Activated CD8-positive, alpha-beta memory T cell treated with anti-CD3 and anti-CD28 coated beads for 48 hours (primary cell): Measurements from ENCODE around the gene FBXL5.

ENCODE experiments used
- DNase-seq, 3 experiments: peaks; one replicate each; pipeline ENCODE4 v3.0.0-alpha.2; 2020; ENCODE audit warnings: low read depth in 2 of 3, low spot score in 2 of 3

Gene FBXL5

DNA sequence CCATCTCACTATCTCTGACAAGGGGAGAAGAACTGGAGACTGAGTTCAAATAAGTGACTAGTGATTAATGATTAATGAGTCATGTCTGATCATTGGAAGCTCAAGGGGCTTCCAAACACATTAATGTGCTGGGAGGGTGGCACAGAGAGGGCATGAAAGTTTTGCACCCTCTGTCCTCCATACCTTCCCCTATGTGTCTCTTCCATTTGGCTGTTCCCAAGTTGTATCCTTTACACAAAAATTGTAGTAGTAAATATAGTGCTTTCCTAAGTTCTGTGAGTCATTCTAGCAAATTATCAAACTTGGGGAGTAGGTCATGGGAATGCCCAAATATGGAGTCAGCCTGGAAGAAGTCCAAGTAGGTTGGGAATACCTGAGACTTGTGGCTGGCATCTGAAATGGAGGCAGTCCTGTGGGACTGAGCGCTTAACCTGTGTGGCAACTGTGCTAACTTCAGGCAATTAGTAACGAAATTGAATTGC lies 22.4 kb upstream of the FBXL5 start:
- DNase-seq = no peak

DNA sequence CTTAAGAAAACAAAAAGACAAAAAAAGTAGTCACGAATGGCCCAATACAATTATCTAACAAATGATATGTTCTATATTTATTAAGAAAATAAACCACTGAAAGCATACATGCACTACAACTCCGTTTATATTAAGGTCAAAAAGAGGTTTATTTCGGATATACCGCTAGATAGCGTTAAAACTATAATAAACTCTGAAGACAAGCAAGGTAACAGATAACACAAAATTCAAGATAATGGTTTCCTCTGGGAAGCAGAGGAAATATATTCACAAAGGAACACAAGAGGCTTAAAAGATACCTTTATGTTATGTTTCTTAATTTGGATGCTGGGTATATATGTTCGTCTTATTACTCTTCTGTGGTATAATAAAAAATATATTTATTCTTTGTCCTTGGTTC lies 21.7 kb upstream of the FBXL5 start:
- no peak for DNase-seq

DNA sequence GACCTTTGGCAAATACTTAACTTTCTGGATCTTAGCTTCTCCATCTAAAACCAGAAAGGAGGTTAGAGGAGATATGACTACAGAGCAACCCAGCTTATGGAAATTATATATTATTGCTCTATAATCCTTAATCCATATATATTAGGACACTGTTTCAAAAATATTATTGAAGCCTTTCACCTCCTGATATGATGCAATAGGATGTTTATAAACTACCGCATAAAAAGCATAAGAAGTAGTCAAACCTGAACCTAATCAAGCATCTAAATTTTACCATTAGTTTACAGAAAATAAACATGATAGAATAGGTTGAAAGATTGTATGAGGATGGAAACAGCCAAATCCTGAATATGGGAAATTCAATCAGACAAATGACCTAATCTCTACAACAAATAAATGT lies 20.9 kb upstream of the FBXL5 start:
- no peak for DNase-seq

DNA sequence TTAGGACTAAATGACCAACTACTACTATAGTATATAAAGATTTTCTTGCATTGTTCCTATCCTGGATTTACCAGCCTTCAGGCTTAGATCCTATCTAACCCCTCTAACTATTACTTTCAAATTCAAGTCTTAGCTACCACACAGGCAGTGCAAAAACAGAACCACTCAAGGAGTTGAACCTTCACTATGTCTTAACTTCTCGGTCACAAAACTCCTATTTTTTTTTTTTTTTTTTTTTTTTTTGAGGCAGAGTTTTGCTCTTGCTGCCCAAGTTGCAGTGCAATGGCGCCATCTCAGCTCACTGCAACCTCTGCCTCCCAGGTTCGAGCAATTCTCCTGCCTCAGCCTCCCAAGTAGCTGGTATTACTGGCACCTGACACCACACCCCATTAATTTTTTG lies 20.2 kb upstream of the FBXL5 start:
- DNase-seq = no peak

DNA sequence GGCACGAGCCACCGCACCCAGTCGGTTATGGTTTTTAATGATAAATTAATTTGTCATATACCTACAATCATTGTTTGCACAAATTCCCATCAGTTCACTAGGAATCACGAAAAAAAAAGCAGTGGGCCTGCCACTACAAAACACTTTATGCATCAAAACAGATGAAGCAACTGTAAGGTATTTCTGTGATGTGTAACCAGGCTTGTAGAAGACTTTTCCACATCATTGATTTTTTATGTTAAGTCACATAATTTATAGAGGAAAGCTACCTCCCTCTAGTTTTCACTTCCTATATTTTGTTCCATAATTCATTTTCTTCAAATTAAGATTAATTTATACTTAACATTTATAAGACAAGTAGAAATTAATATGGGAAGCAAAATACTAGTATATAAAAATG lies 19.8 kb upstream of the FBXL5 start:
- DNase-seq = no peak

DNA sequence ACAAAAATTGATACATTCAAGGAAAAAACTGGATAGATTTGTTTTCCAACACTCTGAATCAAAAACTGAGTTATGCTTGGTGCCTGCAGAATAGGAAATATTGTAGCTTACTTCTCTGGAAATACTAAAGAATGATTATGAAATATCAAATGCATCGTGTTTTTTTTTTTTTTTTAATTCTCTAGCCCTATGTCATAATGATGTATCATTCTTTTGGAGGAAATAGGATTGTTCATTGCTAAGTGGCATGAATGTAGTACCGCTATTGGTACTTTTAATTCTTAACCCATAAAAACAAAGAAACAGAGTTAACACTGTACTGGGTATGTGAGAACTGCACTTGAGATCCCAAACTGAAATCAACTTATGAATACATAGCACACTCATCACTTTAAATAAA lies 18.9 kb upstream of the FBXL5 start:
- DNase-seq = no peak

DNA sequence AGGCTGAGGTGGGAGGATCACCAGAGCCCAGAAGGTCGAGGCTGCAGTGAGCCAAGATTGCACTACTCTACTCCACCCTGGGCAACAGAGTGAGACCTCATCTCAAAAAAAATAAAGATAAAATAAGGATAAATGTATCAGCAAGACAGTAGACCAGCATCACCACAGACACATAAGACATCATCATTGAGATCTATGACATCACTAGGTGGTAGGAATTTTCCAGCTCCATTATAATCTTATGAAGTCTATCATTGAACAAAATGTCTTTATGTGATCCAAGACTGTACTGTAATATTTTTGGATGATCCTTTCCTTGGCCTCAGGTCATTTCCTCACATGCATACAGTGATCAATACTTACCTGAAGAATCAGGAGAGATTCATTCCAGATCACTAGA lies 18.2 kb upstream of the FBXL5 start:
- no peak for DNase-seq

DNA sequence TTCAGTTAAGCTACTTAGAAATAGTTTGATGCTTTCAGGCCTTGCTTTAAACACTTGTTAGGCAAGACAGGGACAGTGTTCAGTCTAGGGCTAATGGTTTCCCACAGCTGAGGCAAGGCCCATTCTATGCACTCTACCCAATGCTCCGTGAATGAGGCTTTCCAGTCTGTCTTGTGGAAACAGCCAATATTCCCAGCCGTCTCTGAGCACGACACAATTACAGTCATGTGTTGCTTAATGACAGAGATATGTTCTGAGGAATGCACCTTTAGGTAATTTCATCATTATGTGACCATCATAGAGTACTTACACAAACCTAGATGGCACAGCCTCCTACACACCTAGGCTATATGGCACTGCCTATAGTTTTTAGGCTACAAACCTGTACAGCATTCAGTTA lies 16.9 kb upstream of the FBXL5 start:
- DNase-seq = no peak

DNA sequence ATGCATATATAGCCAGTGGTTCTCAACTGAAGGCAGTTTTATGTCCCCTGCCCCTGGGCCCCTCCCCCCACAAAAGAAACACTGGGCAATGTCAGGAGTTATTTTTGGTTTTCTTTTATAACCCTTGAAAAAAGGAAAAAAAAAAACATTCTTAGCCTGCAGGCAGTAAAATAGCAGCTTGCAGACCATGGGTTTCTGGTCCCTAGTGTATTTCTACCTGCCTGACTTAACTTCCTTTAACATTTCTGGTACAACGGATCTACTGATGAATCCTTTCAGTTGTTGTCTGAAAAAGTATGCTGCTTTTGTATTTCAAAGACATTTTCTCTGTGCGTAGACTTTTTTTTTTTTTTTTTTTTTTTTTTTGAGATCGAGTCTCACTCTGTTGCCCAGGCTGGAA lies 15.4 kb upstream of the FBXL5 start:
- DNase-seq = no peak

DNA sequence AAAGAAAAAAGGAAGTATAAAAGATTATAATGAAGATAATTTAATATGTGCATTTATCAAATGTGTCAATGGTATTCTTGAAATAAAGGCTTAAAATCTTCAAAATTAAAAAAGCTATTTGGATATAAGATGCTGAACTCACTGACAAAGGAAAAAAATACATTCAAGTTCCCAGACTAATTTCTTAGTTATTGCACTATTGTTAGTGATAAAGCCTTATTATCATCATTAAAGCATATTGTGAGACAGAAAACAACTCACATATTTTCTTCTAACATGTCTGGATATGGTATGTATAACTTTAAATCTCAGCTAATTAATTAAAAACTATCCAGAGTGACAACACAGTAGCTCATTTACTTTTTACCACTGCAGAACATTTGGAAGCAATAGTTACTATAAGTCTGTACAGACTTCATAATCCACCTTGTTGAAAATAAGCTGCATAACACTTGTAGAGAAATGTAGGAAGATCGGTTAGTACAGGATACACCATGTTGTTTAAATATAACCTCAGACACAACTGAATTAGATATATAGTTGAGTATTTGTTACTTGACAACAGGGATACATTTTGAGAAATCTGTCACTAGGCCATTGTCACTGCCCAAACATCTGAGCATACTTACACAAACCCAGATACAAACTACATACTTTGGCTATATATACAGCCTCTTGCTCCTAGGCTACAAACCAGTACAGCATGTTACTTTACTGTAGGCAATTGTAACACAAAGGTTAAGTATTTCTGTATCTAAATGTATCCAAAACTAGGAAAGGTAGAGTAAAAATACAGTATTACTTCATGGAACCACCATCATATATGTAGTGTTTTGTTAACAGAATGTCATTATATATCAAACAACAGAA lies 13.6 kb upstream of the FBXL5 start:
- DNase-seq = no peak

DNA sequence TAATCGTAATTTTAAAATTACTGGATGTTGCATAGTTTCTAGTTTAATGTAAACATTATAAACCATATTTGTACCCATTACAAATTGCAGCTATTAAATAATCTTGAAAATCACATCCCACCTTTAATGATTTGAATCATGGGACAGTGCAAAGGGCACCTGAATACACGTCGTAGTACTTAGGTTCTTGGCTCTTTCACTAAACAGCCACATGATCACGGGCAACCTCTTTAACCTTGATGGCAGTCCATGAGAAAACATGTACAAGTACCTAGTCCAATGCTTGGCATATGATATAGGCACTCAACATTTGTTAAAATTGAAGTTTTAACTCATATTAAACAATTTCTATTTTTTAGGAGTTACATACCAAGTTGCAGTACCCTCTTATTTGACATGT lies 11.8 kb upstream of the FBXL5 start:
- no peak for DNase-seq

DNA sequence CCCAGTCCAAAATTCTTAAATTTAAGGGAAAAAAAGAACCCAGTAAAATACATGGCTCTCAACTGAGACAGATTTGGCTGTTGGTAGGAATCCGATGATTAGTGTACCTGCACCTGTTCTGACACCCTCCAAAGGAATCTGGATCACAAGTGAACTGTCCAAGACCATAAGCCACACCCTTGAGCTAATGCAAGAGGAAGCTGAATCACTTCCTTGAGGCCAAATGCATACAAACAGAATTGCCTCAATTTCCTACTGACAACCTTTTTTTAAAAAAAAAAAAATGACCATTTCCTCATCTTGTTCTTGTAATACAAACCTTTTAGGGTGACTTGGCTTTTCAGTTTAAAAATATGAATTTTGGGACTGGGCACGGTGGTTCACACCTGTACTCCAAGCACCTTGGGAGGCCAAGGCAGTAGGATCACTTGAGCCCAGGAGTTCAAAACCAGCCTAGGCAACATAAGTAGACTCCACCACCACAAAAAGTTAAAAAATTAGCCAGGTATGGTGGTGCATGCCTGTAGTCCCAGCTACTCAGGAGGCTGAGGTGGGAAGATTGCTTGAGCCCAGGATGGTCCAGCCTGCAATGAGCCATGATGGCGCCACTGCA lies 10.7 kb upstream of the FBXL5 start:
- no peak for DNase-seq

DNA sequence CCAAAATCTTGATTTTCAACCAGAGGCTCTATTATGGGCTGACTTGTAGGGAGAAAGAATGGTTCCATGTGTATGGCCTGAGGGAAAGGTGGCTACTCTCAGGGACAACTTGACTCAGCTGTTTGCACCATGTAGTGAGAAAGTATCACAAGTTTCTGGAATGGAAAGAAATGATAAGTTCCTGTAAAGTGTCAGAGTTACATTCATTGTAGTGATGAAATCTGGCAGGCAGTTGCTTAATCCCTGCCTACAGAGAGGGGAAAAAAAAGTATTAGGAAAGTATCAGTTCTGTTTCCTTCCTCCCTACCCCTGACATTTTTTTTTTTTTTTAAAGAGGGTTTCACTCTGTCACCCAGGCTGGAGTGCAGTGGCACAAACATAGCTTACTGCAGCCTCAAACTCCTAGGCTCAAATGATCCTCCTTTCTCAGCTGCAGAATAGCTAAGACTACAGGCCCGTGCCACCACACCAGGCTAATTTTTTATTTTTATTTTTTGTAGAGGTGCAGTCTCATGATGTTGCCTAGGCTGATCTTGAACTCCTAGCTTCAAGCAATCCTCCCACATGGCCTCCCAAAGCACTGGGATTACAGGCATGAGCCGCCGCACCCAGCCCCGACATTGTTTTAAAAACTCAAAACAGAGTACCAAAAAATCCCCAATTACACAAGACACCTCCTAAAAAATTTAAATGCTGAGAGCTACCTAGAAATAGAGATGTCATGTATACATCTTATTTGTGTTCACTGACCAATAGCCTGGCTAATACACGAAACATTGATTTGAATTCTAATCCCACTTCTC lies 4.8 kb upstream of the FBXL5 start:
- DNase-seq = no peak

DNA sequence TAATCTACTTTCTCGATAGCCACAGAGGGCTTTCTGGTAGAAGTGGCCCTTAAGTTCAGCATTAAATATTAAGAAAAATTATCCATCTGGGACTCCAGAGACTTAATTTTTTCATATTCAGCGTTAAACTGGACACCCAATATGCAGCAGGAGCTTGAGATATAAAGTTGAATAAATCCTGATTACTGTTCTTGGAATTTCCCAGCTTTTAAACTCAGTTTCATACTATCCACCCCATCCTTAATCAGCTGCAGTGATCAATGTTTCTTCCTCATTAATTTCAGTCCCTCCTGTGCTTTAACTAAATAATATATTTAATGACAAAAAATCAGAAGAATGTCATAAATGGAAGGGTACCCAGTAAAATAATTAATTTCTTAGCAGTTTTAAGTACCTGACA lies 3.6 kb upstream of the FBXL5 start:
- DNase-seq = no peak

DNA sequence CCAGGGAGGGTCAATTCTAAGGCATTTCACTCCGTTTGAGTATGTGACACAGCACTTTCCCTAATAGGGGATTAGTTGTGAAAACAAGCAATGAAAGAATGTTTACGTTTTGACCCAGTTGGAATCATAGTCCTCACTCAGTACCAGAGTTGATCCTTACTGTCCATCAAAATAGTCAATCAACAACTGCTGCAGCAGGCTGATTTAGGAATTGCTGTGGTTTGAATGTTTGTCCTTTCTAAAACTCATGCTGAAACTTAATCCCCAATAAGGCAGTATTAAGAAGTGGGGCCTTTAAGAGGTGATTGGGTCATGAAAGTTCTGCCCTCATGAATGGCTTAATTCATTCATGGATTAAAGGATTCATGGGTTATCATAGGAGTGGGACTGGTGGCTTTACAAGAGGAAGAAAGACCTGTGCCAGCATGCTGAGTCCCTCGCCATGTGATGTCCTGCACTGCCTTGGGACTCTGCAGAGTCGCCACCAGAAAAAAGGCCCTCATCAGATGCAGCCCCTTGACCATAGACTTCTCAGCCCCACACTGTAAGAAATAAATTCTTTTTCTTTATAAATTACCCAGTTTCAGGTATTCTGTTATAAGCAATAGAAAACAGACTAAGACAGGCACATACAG lies 3.1 kb upstream of the FBXL5 start:
- DNase-seq = no peak

DNA sequence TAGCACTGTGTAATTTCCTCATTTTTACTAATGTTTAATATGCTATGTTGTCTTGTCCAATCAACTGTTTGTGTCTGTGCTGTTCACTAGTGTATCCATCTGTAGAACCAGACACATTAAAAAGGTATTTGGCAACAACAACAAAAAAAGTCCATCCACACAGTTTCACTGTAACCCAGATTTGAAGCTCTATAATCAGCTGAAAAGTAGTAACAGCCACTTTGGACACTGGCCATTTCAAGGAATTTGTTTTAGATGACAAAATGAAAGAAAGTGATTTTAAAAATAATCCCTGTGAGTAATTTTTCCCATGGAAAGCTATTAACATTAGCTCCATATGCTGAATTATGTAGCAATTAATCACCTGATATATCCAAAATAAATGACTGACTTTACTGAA lies 2.2 kb upstream of the FBXL5 start:
- DNase-seq = no peak

DNA sequence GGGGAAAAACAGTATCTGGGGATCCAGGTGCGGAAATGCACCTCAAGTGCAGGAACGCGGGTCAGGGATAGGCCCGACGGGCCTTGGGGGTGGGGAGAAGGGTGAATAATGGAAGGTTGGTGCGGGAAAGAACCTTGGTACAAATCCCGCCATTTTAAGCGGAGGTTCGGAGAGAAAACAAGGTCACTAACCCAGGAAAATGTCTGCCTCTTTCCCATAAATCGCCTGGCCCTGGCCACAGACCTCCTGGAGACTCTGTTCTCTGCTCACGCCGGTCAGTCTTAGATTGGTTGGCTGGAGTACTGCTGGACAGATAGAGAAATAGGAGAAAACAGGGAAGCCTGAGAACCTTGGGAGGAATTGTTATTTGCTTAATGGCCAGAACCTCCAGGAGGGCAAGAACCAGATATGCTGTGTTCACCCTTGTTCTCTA lies 897 bp upstream of the FBXL5 start:
- no peak for DNase-seq

DNA sequence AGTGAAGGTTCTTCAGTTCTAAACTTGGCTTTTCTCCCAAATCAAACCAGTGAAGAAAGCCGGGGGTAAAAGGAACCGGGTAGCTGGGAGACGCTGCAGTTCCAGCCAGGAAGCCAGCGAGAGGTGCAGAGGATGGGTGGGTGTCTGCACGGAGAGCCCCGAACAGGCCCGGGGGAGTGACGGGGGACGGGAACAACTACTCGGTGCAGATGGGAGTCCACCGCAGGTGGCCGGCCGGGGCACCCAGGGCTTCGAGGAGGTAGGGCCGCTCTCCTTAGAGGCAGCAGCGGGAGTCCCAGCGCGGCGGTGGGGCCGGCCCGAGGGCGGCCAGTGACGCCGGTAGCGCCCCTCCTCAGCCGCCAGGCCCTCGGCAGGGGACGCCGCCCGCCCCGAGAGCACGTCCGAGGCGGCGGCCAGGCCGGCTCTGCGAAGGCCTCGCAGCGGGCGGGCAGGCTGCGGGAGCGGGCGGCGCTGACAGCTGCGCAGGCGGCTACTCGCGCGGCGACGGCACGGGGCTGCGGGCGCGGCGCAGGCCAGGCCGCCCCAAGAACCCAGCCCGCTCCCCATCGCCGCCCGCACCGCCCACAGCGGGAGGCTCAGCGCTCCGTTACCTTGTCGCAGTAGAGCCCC lies 449 bp downstream of the FBXL5 start:
- DNase-seq = peak; percentile 31 to 32 (median 31)

DNA sequence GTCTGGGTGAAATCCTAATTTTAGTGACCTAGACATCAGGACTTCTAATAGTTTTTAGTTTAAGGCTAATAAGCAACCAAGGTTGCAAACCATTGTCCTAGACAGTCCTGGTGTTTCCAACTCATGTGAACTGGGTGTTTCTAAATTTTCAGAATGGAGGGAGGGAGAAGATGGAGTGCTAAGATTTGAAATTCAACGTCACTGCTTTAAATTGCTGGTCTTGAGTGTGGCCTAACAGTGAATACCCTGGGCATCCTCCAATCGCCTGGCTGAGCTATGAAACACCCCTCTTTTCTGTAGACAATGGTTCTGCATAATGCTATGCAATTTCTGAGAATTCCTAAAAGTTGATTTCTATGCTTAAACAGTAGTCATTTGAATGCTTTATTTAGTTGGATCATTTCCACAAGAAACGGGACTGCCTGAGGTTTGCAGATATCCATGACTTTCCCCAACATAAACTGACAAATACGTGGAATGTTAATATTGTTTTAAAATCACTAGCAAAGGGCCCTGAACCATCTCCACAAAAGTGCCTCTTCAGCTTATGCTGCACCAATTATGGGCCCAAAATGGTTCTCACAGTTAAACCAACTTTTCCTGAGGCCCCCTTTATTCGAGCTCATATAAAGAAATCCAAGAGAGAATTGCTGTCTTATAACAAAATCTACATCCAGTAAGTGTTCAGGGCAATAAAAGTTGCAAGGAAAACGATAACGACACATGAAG lies 1.1 kb downstream of the FBXL5 start:
- no peak for DNase-seq

DNA sequence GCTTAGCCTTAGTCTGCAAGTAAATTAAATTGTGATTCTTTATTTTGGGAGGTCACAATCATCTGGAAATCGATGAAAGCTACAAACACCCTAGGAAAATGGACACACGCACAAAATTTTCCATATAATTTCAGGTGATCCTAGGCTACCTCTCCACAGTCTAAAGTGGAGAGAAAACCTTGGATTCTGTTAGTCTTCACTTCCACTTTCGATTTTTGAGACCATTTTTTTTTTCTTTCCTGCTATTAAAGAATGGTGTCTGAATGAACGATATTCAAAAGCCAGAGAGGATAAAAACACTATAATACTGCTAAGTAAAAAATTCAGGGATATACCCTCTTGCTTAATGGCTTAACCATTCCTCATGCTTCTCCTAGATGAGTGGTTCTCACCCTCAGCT lies 1.7 kb downstream of the FBXL5 start:
- DNase-seq = no peak
